Ovary (tissue), 9 donors: Measurements from ENCODE around the gene TSPAN7. TPM values are rescaled to one million over a fixed set of nuclear protein-coding genes. Genes with fewer than 3 reads are reported as not detected.

Source experiments
- DNase-seq, 5 donors: peaks; one replicate each; pipeline ENCODE4 v3.0.0-alpha.2; 2019 to 2020
- H3K27ac ChIP-seq, 2 donors: fragments of 200-600 bp; one replicate each; pipeline versions ENCODE4 v1.5.1 to v1.8.0; 2019 to 2022
- H3K27me3 ChIP-seq: fragments of 200-600 bp; one replicate; pipeline ENCODE4 v1.8.0; 2022
- H3K36me3 ChIP-seq: fragments of 200-600 bp; sonication (generic); one replicate; pipeline ENCODE4 v1.5.1; 2019
- H3K4me1 ChIP-seq: one replicate; pipeline ENCODE4 v1.8.1; 2013; ENCODE audit warnings: mild to moderate bottlenecking, moderate library complexity; ENCODE audit not compliant: insufficient read depth
- H3K4me3 ChIP-seq: fragments of 200-600 bp; sonication (generic); one replicate; pipeline ENCODE4 v1.5.1; 2017
- H3K9me3 ChIP-seq, 2 donors: fragments of 200-600 bp in 1 of 2; sonication (generic) in 1 of 2; one replicate each; pipeline versions ENCODE4 v1.5.1 to v1.8.1; 2013 to 2019; ENCODE audit warnings: mild to moderate bottlenecking in 1 of 2, moderate library complexity in 1 of 2
- CTCF ChIP-seq, 3 donors: fragments of 450-650 bp in 2 of 3; fragments of 200-600 bp in 1 of 3; IDR thresholded peaks; one replicate each; pipeline versions ENCODE4 v1.5.1 to v1.8.0; 2016 to 2022; ENCODE audit warnings: antibody characterized with exemption in 3 of 3, mild to moderate bottlenecking in 1 of 3
- EP300 ChIP-seq: sonication (generic); formaldehyde crosslinking; IDR thresholded peaks from one replicate; pipeline ENCODE4 v1.6.1; 2017; ENCODE audit warnings: antibody characterized with exemption
- POLR2A ChIP-seq: fragments of 450-650 bp; IDR thresholded peaks from one replicate; pipeline ENCODE4 v1.6.1; 2017; ENCODE audit warnings: antibody characterized with exemption, mild to moderate bottlenecking, moderate library complexity
- WGBS, 3 donors: extraction: QIAGEN DNeasy Blood & Tissue Kit in 1 of 3; methylation state at CpG; one replicate each; pipeline versions ENCODE4 v1.1.5 to v1.1.7; 2013 to 2017; 5-methylcytosine and 5-hydroxymethylcytosine counted together
- intact Hi-C, 4 donors: fragments of 100-400 bp; cut with DNase I; formaldehyde crosslinking; loops; one replicate each; pipeline versions ENCODE4 v1.11.0 to v1.15.1; 2022 to 2023
- polyA plus RNA-seq, 2 donors: library from polyadenylated mRNA; stranded (reverse); fragments of 200-250 nt in 1 of 2; fragments of 350-450 nt in 1 of 2; fragmentation: Illumina TruSeq in 1 of 2; extraction: RNeasy Lipid Tissue Mini Kit (QIAGEN cat#74804) in 1 of 2; gene quantifications; one replicate each; pipeline ENCODE4 v1.2.3, GENCODE V29; 2013 to 2014
- total RNA-seq, 7 donors: library from RNA; depleted of rRNA in 2 of 7; stranded (reverse); fragments of >200 nt in 2 of 7; fragmentation: NEBNext Ultra II Directional in 3 of 7; extraction: Animal tissue kit (Norgen Biotek cat#: 25700) in 3 of 7; gene quantifications; one replicate each; pipeline versions ENCODE4 v1.1.0 to v1.2.4, GENCODE V29; 2016 to 2023
- donor health status: DM: no; HTN: no; CAD: no; lungs with moderate emphysema.
- donor health status: DM: no; HTN: no; CAD: no.
- donor health status: Bipolar disorder and iron deficiency.
- donor health status: DM: yes; HTN: yes; CAD: no.
- donor health status: DM: no; HTN: no; CAD: no.
- donor health status: DM: yes; HTN: yes; CAD: no.

Gene TSPAN7
- total and polyA plus RNA-seq, 9 donors = 8.3 to 84.2 (median 19.5) TPM

- intact Hi-C loops = no loop called here
- Histone ChIP-seq H3K27me3 (no peaks in the 10 kb centered on the region), H3K4me3 (no peak overlapping the region), H3K27ac (no peak overlapping the region), H3K4me1 (no peaks in the 10 kb centered on the region), H3K9me3 (no peaks in the 10 kb centered on the region), H3K36me3 (no peaks in the 10 kb centered on the region)
- DNase-seq = no peak
- TF ChIP-seq CTCF (IDR thresholded peaks at IDR 0.05) (no peak), POLR2A (no peak), EP300 (no peak)
Observed at GRCh38 chrX:38601866-38602265, 40.5 kb downstream of the TSPAN7 start.

- H3K36me3 ChIP-seq = no peaks in the 10 kb centered on the region
- WGBS, 3 donors = 82 to 87% (median 83%) methylated on average over 3 of the region's 3 CpGs
- no peaks in the 10 kb centered on the region for H3K4me1 ChIP-seq
- intact Hi-C loops = no loop called here
- no peak overlapping the region for H3K27ac ChIP-seq
- no peak overlapping the region for H3K4me3 ChIP-seq
- H3K9me3 ChIP-seq = no peaks in the 10 kb centered on the region
- no peak for TF ChIP-seq POLR2A
- TF ChIP-seq EP300 = no peak
- TF ChIP-seq CTCF (IDR thresholded peaks at IDR 0.05) = no peak
- no peak for DNase-seq
- H3K27me3 ChIP-seq = no peaks in the 10 kb centered on the region
Observed at GRCh38 chrX:38606821-38607220, 45.5 kb downstream of the TSPAN7 start.

GRCh38 chrX:38607976-38608375, 46.6 kb downstream of the TSPAN7 start:
- H3K4me1 ChIP-seq = no peaks in the 10 kb centered on the region
- no peak overlapping the region for H3K4me3 ChIP-seq
- DNase-seq = no peak
- H3K27me3 ChIP-seq = no peaks in the 10 kb centered on the region
- H3K27ac ChIP-seq = no peak overlapping the region
- intact Hi-C loops = no loop called here
- 59 to 71% (median 63%) methylated on average over 4 of the region's 4 CpGs for WGBS, 3 donors
- TF ChIP-seq POLR2A = no peak
- no peak for TF ChIP-seq EP300
- no peak for TF ChIP-seq CTCF (IDR thresholded peaks at IDR 0.05)
- H3K36me3 ChIP-seq = no peaks in the 10 kb centered on the region
- H3K9me3 ChIP-seq = no peaks in the 10 kb centered on the region

- no peaks in the 10 kb centered on the region for H3K9me3 ChIP-seq
- intact Hi-C loops = no loop called here
- TF ChIP-seq CTCF (IDR thresholded peaks at IDR 0.05) (no peak), POLR2A (no peak), EP300 (no peak)
- H3K27me3 ChIP-seq = no peaks in the 10 kb centered on the region
- WGBS, 3 donors = 66 to 76% (median 68%) methylated on average over 6 of the region's 6 CpGs
- H3K4me3 ChIP-seq = no peak overlapping the region
- H3K4me1 ChIP-seq = no peaks in the 10 kb centered on the region
- H3K27ac ChIP-seq = no peak overlapping the region
- no peaks in the 10 kb centered on the region for H3K36me3 ChIP-seq
- no peak for DNase-seq
Observed at GRCh38 chrX:38610849-38611248, 49.5 kb downstream of the TSPAN7 start.

GRCh38 chrX:38612281-38612680, 50.9 kb downstream of the TSPAN7 start:
- H3K27me3 ChIP-seq = no peaks in the 10 kb centered on the region
- H3K36me3 ChIP-seq = no peaks in the 10 kb centered on the region

More at GRCh38 chrX:38612281-38612680, 50.9 kb downstream of the TSPAN7 start:
- H3K4me3 ChIP-seq = no peak overlapping the region
- TF ChIP-seq EP300 (no peak), CTCF (IDR thresholded peaks at IDR 0.05) (no peak)
- DNase-seq = no peak
- WGBS, 3 donors = 25 to 37% (median 33%) methylated on average over 4 of the region's 4 CpGs
- no peak overlapping the region for H3K27ac ChIP-seq
- intact Hi-C loops = no loop called here
- no peaks in the 10 kb centered on the region for H3K9me3 ChIP-seq
- no peaks in the 10 kb centered on the region for H3K4me1 ChIP-seq
